HepG2 (cell line): ENCODE measurements around the gene PPP1R18. TPM values are rescaled to one million over a fixed set of nuclear protein-coding genes. Genes with fewer than 3 reads are reported as not detected.
A peak's percentile ranks its signal among the peaks of the same experiment; 100 is the strongest.

Source experiments
- AHR ChIP-seq: IDR thresholded peaks from 2 replicates; pipeline ENCODE4 v1.6.1; 2018; ENCODE audit warnings: missing genetic modification reagents, missing compliant biosample characterization
- ATF7-NPFF ChIP-seq: sonication (generic); formaldehyde crosslinking; IDR thresholded peaks from 2 replicates; pipeline ENCODE4 v1.8.1; 2023; ENCODE audit warnings: mild to moderate bottlenecking, low read depth, missing genetic modification reagents, moderate library complexity
- HBP1 ChIP-seq: IDR thresholded peaks from 2 replicates; pipeline ENCODE4 v1.6.1; 2016; ENCODE audit warnings: low read depth, control low read depth
- HIVEP1 ChIP-seq: sonication (generic); formaldehyde crosslinking; IDR thresholded peaks from 2 replicates; pipeline ENCODE4 v1.4.0; 2020; ENCODE audit warnings: mild to moderate bottlenecking, missing genetic modification reagents
- HMGXB4 ChIP-seq, 2 experiments: sonication (generic) in 1 of 2; formaldehyde crosslinking in 1 of 2; IDR thresholded peaks; 2 replicates each; pipeline versions ENCODE4 v1.4.0 to v1.6.1; 2018 to 2020; ENCODE audit warnings: missing genetic modification reagents in 2 of 2, borderline replicate concordance in 1 of 2, low read depth in 1 of 2, mild to moderate bottlenecking in 1 of 2, missing biosample characterization in 1 of 2
- KMT2B ChIP-seq: IDR thresholded peaks from 2 replicates; pipeline ENCODE4 v1.6.1; 2016; ENCODE audit warnings: missing genetic modification reagents, missing compliant biosample characterization
- LCORL ChIP-seq, 2 experiments: fragments of 450-650 bp in 1 of 2; sonication (generic) in 1 of 2; formaldehyde crosslinking in 1 of 2; IDR thresholded peaks; 2 replicates each; pipeline versions ENCODE4 v1.5.0 to v1.6.1; 2017 to 2020; ENCODE audit warnings: antibody characterized with exemption in 1 of 2, missing genetic modification reagents in 1 of 2
- MTF2 ChIP-seq: sonication (generic); formaldehyde crosslinking; IDR thresholded peaks from 2 replicates; pipeline ENCODE4 v1.5.0; 2020; ENCODE audit warnings: missing genetic modification reagents, borderline replicate concordance
- MYC ChIP-seq: sonication (generic); formaldehyde crosslinking; IDR thresholded peaks from 2 replicates; pipeline ENCODE4 v1.9.0; 2021; ENCODE audit warnings: missing genetic modification reagents, borderline replicate concordance
- MYPOP ChIP-seq: sonication (generic); formaldehyde crosslinking; IDR thresholded peaks from 2 replicates; pipeline ENCODE4 v1.8.1; 2023; ENCODE audit warnings: mild to moderate bottlenecking, moderate library complexity, missing genetic modification reagents
- NFE2 ChIP-seq: sonication (generic); formaldehyde crosslinking; IDR thresholded peaks from 2 replicates; pipeline ENCODE4 v1.4.0; 2020; ENCODE audit warnings: missing genetic modification reagents
- RBFOX2 ChIP-seq: fragments of 200-400 bp; formaldehyde crosslinking; IDR thresholded peaks from 2 replicates; pipeline ENCODE4 v1.6.1; 2017; ENCODE audit warnings: low read depth, mild to moderate bottlenecking, low read length
- TARDBP ChIP-seq: sonication (generic); formaldehyde crosslinking; IDR thresholded peaks from 2 replicates; pipeline ENCODE4 v1.8.0; 2022; ENCODE audit warnings: mild to moderate bottlenecking, missing genetic modification reagents
- ZNF501 ChIP-seq: sonication (generic); formaldehyde crosslinking; IDR thresholded peaks from 2 replicates; pipeline ENCODE4 v1.5.1; 2020; ENCODE audit warnings: mild to moderate bottlenecking, moderate library complexity, missing genetic modification reagents
- ZNF510 ChIP-seq: sonication (generic); formaldehyde crosslinking; IDR thresholded peaks from 2 replicates; pipeline ENCODE4 v1.4.0; 2020; ENCODE audit warnings: low read depth, mild to moderate bottlenecking, missing genetic modification reagents
- ZNF547 ChIP-seq: sonication (generic); formaldehyde crosslinking; IDR thresholded peaks from 2 replicates; pipeline ENCODE4 v1.5.1; 2020; ENCODE audit warnings: mild to moderate bottlenecking, missing genetic modification reagents
- ZNF552 ChIP-seq: sonication (generic); formaldehyde crosslinking; IDR thresholded peaks from 2 replicates; pipeline ENCODE4 v1.9.0; 2022; ENCODE audit warnings: missing genetic modification reagents, mild to moderate bottlenecking, borderline replicate concordance
- ZNF607 ChIP-seq: sonication (generic); formaldehyde crosslinking; IDR thresholded peaks from 2 replicates; pipeline ENCODE4 v1.5.1; 2020; ENCODE audit warnings: missing genetic modification reagents, mild to moderate bottlenecking, borderline replicate concordance
- ZNF710 ChIP-seq: sonication (generic); formaldehyde crosslinking; IDR thresholded peaks from 2 replicates; pipeline ENCODE4 v1.5.0; 2020; ENCODE audit warnings: mild to moderate bottlenecking, missing genetic modification reagents, borderline replicate concordance
- ZSCAN25 ChIP-seq: sonication (generic); formaldehyde crosslinking; IDR thresholded peaks from 2 replicates; pipeline ENCODE4 v1.8.0; 2022; ENCODE audit warnings: mild to moderate bottlenecking, missing genetic modification reagents
- polyA plus RNA-seq, 8 experiments: library from polyadenylated mRNA; depleted of rRNA in 3 of 8; stranded (reverse) in 7 of 8; unstranded in 1 of 8; fragments of >200 nt; fragmentation: Illumina TruSeq in 4 of 8; extraction: Trizol in 4 of 8; gene quantifications; 2 replicates each; pipeline versions ENCODE4 v1.2.1 to v1.2.3, GENCODE V29; 2011 to 2016; ENCODE audit warnings: low read depth in 4 of 8, missing spikeins in 1 of 8, mixed read lengths in 1 of 8; ENCODE audit not compliant: insufficient read depth in 1 of 8
- total RNA-seq, 5 experiments: library from RNA; depleted of rRNA; stranded (reverse); fragments of >200 nt; fragmentation: Illumina TruSeq; extraction: Trizol; gene quantifications; 2 replicates each; pipeline ENCODE4 v1.2.3, GENCODE V29; 2016; ENCODE audit warnings: low read depth in 1 of 5

Gene PPP1R18
- total and polyA plus RNA-seq, 2 of the 13 experiments (the other 11 are each of a cell fraction or from before 2014, with no cell fraction given): 4.9 to 9.2 TPM

GRCh38 chr6:30686908-30687658 is 638 bp upstream of the PPP1R18 start (continued):
- TF ChIP-seq MYC (CRISPR knock-in tag) (peak; percentile 69; the same call in 1 of the 2 replicates), KMT2B (CRISPR knock-in tag) (0 out of 2 replicates have a peak, but pooled peaks have one; percentile 20), RBFOX2 (peak; percentile 59), HBP1 (CRISPR knock-in tag) (peak; percentile 50; the same call in 1 of the 2 replicates), HIVEP1 (peak; percentile 41; the same call in 1 of the 2 replicates), ZNF607 (CRISPR knock-in tag) (no peak), MTF2 (CRISPR knock-in tag) (no peak), NFE2 (CRISPR knock-in tag) (no peak), ZNF501 (no peak; the same call in 1 of the 2 replicates), ZSCAN25 (CRISPR knock-in tag) (peak; percentile 28; the same call in 1 of the 2 replicates), MYPOP (CRISPR knock-in tag) (0 out of 2 replicates have a peak, but pooled peaks have one; percentile 27), TARDBP (CRISPR knock-in tag) (peak; percentile 20), ZNF547 (CRISPR knock-in tag) (peak; percentile 70), AHR (CRISPR knock-in tag) (0 out of 2 replicates have a peak, but pooled peaks have one; percentile 27), ZNF710 (peak; percentile 70; the same call in 1 of the 2 replicates), ZNF552 (peak; percentile 61; the same call in 1 of the 2 replicates), LCORL (IDR thresholded peaks at IDR 0.05) (no peak), LCORL (CRISPR knock-in tag; IDR thresholded peaks at IDR 0.05) (no peak; the same call in 1 of the 2 replicates), ATF7-NPFF (peak; percentile 36; the same call in 1 of the 2 replicates), HMGXB4 (CRISPR knock-in tag; IDR thresholded peaks at IDR 0.05; ENCODE audit: borderline replicate concordance in 1 of 2, low read depth in 1 of 2) (peak in 1 of 2 experiments; percentile 77; a peak in 2 of 4 replicates), ZNF510 (peak; percentile 44; the same call in 1 of the 2 replicates)
